ENCODE results near the gene PTPRN2.
"Not testable (repeated sequence)": the region's sequence is repeated elsewhere in the genome, so short reads cannot be mapped to it uniquely, and the experiment has no call there.

PTPRN2 gene

GRCh38 chr7:157727964-157728615 is 859.5 kb downstream of the PTPRN2 start:
- no peak for DNase-seq

DNA sequence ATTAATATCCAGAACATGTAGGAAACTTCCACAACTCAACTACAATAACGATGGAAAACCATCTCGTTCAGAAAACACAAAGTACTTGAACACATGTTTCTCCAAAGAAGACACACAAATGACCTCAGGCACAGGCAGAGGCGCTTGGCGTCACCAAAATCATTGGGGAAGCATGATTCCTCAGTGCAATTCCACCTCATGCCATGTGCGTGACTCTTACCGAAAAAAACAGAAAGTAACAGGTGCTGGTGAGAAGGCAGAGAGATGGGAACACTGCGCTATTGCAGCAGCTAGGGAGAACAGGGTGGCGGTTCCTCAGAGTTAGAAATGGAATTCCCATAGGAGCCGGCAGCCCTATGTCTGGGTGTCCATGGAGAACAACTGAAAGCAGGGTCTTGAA is 860.9 kb downstream of the PTPRN2 start:
- no peak for DNase-seq

GRCh38 chr7:157725312-157725711 is 862.3 kb downstream of the PTPRN2 start:
- DNase-seq = not testable (repeated sequence)

DNA sequence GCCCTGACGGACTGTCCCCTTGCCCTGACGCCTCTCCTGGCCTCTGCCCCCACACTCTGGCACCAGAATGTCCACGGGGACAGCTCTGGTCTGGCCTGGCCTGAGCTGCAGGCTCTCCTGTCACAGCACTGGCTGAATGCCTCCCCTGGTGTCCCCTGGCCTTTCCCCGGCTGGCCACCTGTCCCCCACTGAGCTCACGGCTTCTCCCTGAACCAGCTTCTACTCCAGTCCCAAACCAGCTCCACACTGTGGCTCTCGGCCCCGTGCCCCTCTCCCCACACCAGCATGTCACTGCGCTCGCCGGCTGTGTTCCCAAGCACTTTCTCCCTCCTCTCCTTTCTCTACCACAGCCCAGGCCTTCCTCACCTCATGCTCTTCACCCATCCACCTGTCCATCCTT is 864.4 kb downstream of the PTPRN2 start:
- no peak for DNase-seq

- DNase-seq = no peak
Measured at GRCh38 chr7:157722137-157723060, 865.2 kb downstream of the PTPRN2 start.

DNA sequence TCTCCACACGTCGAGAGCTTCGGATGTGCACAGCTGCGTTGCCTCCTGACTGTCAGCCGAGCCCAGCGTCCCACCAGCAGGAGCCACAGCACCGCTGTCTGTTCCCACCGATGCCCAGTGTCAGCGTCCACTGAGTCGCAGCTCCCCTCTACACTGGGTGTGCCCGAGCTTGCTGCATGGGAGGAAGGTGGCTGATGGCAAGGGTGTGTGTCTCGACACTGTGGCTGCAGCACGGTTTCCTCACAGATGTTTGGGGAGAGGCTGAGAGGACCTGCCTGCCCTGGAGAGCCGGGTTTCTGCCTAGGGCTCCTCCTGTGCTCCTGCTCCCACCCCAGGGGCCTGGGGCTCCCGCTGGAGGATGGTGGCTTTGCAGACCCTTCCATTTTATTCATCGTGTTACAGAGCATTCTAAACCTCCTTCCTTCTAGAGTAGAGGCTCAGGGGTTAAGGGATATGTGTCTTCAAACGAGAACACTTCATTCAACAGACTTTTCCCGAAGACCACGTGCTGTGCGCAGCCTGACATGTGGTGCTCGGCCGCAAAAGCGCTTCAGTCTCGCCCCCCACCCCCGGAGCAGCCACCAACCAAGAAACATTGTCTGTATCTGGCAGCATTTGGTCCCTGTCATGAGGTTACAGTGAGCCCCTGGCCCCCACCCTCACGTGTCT is 866.0 kb downstream of the PTPRN2 start:
- no peak for DNase-seq

DNA sequence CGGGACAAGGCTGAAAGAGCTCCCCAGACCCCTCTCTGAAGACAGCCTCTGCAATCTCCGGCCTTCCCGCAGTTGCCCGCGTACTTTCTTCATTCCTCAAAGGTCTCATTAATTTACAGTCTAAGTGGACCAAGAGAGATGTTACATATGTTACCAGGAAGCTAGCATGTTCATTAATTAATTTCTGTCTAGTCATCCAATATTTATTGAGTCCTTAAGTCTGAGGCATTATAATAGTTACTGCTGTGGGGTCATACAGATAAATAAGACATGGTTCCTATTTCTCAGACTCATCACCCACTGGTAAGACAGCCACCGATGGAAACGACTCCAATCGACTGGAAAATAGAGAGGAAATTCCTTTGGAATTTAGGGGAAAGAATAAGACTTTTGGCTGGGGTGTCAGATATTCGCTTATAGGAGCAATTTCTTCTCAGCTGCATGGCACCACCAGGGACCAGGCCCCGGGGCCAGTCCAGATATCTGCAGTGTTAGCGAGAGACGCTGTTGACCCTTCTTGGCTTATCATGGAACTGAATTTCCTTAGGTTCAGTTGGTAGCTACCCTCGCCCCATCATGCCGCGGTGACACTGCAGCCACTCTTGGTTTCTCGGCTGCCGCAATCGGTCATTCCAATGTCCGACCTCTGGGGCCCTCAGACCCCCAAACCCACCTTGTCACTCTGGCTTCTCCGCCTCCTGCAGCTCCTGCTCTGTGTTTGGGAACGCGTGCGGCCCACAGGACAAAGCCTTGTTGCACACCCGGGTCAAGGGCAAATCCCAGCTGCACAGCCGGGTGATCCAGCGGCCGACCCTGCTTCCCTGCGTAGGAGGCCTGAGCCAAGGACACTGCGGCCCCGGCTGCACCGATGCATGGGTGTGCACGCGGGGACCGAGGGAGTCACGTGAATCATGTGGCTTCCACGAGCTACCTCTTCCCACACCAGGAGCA is 867.6 kb downstream of the PTPRN2 start:
- no peak for DNase-seq

DNA sequence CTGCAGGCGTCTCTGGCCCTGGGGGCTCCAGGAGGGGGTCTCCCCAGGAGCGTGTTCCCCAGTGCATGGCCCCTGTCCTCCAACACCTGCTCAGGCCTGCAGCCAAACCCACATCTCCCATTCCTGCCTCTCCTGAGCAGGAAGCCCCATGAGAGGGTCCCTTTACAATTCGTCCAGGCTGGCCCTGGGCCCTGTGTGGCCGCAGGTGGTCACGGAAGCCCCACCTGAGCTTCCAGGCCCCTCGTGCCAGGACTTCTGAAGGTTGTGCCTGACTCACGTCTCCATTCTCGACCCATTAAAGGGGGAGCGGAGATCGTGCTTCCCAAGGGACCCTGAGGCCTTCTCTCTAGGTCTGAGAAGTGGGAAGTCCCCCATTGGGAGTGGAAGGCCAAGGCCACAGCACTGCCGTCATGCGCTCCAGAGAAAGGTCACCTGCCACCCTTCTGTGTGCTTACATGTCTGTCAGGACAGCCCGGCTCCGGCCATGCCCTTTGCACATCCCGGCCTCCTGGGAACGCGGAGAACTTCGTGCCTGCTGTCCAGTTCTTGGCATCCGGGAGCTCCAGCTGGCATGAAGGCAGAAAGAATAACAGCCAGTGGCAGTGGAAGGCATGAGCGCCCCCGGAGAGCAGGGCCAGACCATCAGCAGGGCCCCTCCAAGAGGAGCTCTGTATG is 868.5 kb downstream of the PTPRN2 start:
- no peak for DNase-seq

DNA sequence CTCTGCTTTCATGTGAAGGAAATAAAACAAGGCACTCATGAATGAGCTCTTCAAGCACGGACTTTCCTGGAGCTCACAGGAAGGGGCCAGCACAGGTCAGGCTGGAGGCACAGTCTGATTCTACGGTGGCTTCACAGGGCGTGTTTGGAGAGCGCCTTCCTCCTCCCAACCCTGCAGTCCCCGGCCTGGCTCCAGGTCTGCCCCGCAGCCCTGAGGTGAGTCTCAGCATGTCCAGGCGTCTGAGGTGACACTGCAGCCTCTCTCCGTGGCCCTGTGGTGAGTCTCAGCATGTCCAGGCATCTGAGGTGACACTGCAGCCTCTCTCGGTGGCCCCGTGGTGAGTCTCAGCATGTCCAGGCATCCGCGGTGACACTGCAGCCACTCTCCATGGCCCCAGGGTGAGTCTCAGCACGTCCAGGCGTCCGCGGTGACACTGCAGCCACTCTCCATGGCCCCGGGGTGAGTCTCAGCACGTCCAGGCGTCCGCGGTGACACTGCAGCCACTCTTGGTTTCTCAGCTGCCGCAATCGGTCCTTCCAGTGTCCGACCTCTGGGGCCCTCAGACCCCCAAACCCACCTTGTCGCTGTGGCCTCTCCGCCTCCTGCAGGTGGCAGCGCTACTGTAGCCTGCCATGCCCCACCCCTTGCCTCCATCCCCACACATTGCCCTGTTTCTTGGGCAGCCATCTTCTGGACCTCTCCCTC is 869.2 kb downstream of the PTPRN2 start:
- no peak for DNase-seq

DNA sequence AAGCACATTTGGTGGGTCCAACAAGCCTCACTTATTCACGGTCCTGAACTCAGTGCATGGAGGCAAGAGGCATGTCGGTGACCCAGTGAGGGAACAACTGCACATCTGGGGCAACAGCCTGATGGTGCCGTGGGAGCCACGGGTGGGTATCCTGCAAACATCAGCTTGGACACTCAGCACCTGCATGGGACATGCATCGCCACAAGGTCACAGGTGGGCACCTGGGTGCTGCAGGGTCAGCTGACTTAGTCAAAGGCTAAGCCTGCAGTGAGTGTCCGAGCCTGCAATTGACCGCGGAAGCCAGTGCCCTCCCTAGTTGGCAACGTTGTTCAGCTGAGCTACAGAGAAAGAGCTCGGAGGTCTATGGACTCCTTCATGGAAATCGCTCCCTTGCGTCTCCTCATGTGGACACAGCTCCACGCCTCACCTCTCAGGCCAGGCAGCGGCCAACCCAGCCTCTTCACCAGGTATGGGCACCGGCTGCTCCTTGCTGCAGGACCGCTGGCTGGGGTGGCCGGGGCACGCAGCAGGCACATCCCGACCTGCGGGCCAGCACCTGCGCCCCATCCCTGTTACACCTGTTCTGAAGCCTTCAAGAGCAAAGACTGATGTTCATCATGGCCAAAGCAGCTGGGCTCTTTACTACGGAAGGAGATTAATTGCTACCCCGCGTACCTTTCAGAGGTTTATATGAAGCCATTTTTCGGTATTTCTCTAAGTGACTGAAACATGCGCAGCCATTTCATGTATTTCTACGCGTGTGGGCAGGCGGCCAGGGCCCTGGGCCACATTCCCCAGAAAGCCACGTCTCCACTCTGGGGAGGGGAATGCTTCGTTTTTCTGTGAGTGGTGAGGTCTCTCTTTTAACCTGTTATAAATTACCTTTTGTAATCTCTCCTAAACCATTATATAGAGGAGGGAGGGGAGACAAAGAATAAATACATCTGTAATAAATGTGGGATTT is 870.1 kb downstream of the PTPRN2 start:
- DNase-seq = no peak

- DNase-seq = no peak
Measured at GRCh38 chr7:157715938-157716280, 871.7 kb downstream of the PTPRN2 start.

DNA sequence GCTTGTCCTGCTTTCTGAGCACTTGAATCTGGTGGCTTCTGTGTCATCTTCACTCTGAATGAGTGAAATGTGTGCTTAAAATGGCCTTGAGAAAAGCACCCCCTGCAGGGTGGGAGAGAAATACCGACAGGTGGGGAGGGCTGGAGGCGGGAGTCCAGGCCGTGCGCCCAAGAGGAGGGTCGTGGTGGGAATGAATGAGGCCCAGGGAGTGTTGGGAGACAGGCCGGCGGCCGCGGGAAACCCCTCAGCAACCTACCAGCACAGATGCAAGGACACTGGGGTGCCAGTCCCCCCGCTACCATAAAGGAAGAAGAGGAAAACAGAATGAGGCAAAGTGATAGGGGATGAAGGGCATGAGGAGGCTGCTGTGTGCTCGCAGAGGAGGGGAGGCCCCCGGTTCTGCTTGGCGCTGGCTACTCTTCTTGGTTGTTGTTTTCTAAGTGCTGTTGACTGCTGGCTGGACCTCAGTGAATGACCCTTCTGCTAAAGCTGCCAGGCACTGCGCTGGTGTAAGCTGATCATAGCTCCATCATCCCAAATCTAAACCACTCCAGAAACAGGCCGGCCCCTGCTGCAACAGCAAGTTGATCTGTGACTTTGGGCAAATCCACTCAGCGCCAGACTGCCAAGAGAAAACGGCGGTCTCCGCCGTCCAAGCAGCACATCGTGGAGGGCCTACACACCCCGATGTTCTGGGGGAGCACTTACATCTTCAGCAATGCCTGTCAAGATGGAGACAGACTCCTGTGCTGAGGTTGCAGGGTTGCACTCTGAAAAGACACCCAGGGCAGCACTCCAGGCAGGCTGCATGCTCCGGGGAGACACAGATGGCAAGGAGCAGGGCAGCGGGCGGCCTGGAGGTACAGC is 872.3 kb downstream of the PTPRN2 start:
- no peak for DNase-seq

DNA sequence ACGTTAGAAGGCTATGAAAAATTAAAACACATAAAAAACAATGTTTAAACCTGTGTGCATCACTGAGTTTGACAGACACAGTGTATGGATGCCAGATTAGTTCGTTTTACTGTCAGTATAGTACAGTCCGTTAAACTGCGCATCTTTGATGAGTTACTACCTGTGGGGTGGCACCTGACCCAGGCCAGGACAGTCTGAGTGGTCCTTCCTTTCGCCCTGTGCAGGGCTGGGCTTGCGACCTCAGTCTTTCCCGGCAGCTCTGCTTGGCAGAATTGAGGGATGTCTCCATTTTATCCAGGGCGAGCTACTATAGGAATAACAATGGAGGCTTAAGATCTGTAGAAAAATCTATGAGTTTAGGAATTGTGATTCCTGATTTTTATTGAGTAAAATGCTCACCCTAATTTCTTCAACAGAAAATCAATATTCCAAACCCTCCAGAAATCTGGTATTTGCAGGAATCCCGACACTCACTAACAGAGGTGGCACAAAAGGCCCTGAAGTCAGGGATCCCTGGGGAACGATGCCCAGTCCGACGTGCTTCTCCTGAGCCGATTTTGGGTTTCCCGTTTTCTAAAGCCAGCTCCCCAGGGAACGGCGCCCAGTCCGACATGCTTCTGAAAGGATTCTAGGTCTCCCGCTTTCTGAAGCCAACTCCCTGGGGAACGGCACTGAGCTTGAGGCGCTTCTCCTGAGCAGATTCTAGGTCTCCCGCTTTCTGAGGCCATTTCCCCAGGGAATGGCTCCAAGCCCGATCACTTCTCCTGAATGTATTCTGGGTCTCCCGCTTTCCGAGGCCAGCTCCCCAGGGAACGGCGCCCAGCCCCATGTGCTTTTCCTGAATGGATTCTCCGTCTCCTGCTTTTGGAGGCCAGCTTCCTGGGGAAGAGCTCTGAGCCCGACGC is 873.2 kb downstream of the PTPRN2 start:
- no peak for DNase-seq

GRCh38 chr7:157713591-157713990 is 874.0 kb downstream of the PTPRN2 start:
- DNase-seq = no peak

GRCh38 chr7:157712666-157713235 is 874.9 kb downstream of the PTPRN2 start:
- no peak for DNase-seq

- no peak for DNase-seq
Measured at GRCh38 chr7:157711353-157711888, 876.2 kb downstream of the PTPRN2 start.

DNA sequence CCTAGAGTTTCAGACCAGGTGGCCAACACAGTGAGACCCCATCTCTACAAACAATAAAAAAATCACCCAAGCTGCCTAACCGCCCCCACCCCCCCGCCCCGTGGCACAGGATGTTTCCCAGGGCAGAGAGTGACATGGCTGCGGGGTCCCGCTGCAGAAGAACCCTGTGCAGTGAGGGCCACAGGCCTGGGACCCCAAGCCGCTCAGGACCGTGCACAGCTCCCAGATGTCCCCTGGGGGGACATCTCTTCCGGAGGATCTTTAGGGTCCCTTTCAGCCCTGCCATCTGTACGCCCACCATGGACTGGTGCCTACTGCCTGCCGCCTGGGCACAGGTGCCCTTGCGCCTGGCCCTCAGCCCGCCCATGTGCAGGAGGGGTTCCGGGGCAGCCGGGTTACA is 877.2 kb downstream of the PTPRN2 start:
- DNase-seq = no peak
